Skeletal muscle cell (primary cell): ENCODE data around the gene CBX5.
"Not testable (repeated sequence)": the region's sequence is repeated elsewhere in the genome, so short reads cannot be mapped to it uniquely, and the experiment has no call there.

ENCODE experiments used
- DNase-seq: peaks from one replicate; pipeline ENCODE4 v3.0.0-alpha.2; 2010; ENCODE audit warnings: low read depth
- H3K4me3 ChIP-seq: 2 replicates; pipeline ENCODE4 v1.5.1; 2011; ENCODE audit warnings: low read depth, mild to moderate bottlenecking, control low read depth, low read length, moderate library complexity

The CBX5 gene

DNA sequence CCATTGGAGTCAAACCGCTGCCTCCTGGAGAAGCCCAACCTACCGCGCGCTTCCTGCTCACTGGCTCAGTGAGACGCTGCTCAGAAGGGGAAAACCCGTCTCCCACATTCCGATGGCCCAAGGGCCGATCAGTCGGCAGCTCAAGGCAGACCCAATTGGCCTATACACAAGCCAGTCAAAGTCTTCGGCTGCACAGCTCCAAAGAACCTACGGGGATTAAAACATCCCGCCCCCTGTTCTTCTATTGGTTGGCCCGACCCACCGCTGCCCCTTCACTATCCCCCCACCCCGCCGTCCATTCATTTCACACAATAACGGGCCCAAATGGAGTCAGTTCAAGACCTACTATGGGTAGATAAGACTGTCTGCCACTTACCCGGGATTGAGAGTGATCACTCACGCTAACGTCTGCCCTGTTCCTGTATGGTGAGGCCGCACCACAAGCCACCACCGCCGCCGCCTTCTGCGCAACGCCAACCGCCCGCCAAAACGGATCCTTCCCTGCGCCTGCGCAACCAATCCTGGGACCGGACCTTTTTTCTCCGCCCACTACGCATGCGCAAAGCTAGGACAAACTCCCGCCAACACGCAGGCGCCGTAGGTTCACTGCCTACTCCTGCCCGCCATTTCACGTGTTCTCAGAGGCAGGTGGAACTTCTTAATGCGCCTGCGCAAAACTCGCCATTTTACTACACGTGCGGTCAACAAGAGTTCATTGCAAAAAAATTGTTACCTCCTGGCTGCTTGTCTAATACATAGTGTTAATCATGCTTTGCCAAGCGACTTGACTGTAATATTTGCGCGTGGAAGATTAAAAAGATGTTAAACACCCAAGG lies at the start of gene CBX5:
Gene CBX5, minus strand, starts transcription at position 491 of the 836 bp plus-strand sequence. CDS start 22,472 bp downstream, outside the sequence.
- H3K4me3 ChIP-seq, result peak within 1 kb of the TSS; percentile 58
- DNase-seq, result peak; percentile 100

GRCh38 chr12:54328595-54329337 lies 48.8 kb upstream of the CBX5 start:
- no peak overlapping the region for H3K4me3 ChIP-seq
- DNase-seq, result no peak

DNA sequence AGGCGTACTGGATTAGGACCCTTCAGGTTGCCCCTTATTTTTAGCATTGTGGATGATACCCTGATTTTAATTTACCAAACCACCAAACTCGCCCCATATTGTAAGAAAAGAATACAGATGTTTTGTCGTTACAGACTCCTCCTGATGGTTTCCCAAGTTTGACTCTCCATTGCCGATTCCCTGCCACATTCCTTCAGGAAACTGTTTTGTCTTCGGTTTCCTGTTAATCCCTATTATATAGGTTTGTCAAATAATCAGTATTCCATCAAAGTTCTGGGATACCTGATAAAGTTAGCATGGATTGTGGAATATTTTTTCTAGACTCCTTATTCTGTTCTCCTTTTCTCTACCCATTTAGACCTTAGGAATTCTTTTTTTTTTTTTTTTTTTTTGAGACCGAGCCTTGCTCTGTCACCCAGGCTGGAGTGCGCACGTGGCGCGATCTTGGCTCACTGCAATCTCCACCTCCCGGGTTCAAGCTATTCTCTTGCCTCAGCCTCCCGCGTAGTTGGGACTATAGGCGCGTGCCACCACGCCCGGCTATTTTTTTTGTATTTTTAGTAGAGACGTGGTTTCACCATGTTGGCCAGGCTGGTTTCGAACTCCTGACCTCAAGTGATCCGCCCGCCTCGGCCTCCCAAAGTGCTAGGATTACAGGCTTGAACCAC lies 45.7 kb upstream of the CBX5 start:
- peak overlapping the region; percentile 83 for H3K4me3 ChIP-seq
- not testable (repeated sequence) for DNase-seq

GRCh38 chr12:54324617-54325441 lies 44.9 kb upstream of the CBX5 start, which contains the start of gene COPZ1:
COPZ1 (plus strand) TSS chr12:54325131; CDS start chr12:54325164, 33 bp downstream.
- peak within 1 kb of the TSS; percentile 83 for H3K4me3 ChIP-seq
- peak; percentile 99 for DNase-seq

- DNase-seq, result no peak
- H3K4me3 ChIP-seq, result no peak overlapping the region
Measured at GRCh38 chr12:54321363-54321762, 41.4 kb upstream of the CBX5 start.

DNA sequence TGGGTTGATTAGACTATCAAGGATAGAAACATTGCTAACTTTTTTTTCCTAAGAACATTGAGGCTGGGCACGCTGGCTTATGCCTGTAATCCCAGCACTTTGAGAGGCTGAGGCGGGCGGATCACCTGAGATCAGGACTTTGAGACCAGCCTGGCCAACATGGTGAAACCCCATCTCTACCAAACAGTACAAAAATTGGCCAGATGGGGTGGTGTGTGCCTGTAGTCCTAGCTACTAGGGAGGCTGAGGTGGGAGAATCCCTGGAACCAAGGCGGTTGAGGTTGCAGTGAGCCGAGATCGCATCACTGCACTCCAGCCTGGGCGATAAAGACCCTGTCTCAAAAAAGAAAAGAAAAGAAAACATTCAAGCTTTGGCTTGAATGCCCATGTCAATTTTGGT lies 32.4 kb upstream of the CBX5 start:
- not testable (repeated sequence) for H3K4me3 ChIP-seq, DNase-seq

DNA sequence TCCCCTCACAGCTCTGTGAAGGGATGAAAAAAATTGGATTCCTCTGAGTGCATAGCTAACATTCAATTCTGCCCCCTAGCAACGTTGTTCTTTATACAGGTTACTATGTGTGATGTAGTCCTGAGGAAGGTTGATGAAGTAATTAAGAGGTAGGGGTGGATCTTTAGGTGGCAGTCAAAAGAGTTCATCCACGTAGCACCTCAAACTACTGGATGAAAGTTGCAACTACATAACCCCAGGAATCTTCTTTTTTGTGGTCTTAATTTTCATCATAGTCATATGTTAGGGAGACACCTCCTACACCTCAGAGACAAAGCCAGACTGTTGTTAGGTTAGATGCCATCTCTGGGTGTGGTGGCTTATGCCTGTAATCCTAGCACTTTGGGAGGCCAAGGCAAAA lies 31.1 kb upstream of the CBX5 start:
- no peak for DNase-seq
- no peak overlapping the region for H3K4me3 ChIP-seq

DNA sequence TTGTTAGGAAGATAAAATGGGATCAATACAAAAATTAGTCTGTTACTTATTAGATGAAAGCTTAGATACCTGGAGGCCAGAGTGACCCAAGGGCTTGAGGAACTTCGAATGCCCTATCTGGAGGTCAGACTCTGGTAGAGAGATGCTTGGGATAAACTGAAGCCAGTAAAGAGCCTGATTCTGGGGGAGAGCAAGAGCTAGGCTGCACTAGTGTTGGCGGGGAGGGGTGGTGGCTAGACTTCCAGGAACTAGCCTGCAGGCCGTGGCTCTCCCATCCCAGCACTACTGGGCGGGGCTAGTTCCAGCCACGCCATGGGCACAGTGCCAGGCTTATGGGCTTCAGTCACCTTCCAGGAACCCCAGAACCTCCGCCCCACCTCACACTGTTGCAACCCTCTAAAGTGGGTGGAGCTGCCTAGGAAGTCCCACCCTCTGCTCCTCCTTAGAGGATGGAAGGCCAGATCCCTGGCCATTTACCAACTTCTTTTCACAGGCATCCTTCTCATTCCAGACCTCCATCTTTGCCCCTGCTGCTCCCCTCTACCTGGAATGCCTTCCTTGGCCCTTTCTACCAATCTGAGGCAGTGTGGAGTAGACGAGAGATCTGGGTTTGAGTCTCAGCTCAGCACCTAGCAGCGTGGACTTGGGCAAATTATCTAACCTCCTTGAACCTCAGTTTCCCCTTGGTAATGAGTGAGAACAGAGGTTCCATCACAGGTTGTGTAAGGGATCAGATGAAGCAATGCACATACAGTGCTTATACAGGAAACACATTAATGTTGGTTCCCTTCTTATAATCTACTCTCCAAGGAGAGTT lies 27.2 kb upstream of the CBX5 start:
- peak; percentile 51 for DNase-seq
- H3K4me3 ChIP-seq, result no peak overlapping the region

- DNase-seq, result no peak
Measured at GRCh38 chr12:54304187-54304810, 24.4 kb upstream of the CBX5 start.

GRCh38 chr12:54303640-54304039 lies 23.7 kb upstream of the CBX5 start:
- DNase-seq, result no peak
- no peak overlapping the region for H3K4me3 ChIP-seq

More at GRCh38 chr12:54304187-54304810, 24.4 kb upstream of the CBX5 start:
- H3K4me3 ChIP-seq, result no peak overlapping the region

DNA sequence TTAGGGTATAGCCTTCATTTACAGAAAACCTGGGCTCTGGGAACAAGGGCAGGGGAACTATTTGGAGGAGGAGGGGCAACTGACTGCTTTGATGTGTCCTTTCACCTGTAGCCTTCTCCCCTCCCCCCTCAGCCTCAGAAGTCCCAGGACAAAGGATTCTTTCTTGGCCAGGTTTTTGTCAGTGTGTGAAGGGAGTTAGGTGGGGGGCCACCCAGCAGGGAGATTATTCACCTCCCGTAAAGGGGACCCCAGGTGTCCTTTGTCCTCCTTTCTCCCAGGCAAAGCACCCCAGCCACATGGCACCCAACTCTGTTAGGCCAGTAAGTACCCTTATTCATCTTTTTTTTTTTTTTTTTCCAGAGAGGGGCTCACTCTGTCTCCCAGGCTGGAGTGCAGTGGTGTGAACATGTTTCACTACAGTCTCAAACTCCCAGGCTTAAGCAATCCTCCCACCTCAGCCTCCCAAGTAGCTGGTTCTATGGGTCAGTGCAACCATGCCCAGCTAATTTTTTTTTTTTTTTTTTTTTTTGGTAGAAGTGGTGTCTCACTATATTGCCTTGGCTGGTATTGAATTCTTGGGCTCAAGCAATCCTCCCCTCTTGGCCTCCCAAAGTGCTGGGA lies 21.6 kb upstream of the CBX5 start:
- DNase-seq, result no peak
- H3K4me3 ChIP-seq, result no peak overlapping the region

- H3K4me3 ChIP-seq, result peak within 1 kb of the TSS; percentile 34
- peak; percentile 42 for DNase-seq
Measured at GRCh38 chr12:54300732-54301427, 21.0 kb upstream of the CBX5 start, which contains the start of gene NFE2. NFE2 (minus strand) TSS chr12:54301015; CDS start chr12:54295248, 5,767 bp downstream.

DNA sequence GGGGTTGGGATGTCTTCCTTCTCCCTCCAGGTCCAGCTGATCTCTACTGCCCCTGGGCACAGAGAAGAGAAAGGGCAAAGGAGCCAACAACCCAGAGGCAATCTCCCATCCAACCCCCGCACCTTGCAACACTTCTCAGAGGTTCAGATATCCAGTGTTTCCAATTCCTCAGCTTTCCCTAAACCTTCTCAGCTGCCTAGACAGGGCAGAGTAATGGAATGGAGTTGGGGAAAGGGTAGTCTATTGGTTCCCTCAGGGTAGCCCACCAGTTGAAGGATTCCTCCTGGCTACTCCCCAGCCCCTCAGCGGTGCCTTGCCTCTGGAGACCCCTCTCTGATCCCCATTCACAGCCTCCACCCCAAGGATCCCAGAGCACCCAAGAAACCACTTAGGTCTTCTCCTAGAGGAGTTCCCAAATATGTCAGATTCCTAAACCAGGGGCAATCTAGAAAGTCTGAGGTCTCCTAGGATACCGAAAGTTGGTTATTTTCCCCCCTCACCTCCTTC lies 20.4 kb upstream of the CBX5 start:
- H3K4me3 ChIP-seq, result peak overlapping the region; percentile 34
- DNase-seq, result no peak

DNA sequence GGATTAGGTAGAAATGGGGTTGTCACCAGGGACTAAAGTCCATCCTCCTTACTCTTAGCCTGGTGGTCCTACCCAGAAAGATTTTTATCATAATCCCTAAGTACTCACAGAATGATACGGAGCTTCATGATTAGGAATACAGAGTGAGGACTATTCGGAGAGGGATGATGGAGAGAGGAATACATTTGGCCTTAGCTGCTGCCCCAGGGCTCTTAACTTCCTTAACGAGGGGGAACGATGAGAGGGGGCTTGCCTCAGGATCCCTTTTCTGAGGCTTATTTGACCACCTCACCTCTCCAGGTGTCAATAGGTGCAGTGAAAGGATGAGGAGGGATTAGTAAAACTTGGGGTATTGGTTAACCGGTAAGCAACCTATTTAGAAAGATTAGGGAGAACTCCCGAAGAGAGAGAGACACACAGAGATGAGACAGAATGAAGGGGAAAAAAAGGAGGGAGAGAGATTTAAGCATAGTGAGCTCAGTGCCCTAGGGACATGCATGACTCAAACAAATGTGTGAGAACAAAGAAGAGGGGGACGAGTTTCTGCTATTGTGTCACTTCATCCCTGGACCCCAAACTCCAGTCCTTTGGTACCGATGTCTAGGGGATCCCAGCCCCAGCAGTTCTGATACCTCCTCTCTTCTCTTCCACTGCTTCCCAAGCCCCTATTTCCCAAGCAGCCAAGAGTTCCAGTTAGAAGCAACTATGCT lies 19.7 kb upstream of the CBX5 start:
- no peak for DNase-seq
- H3K4me3 ChIP-seq, result no peak overlapping the region

- H3K4me3 ChIP-seq, result no peak overlapping the region
Measured at GRCh38 chr12:54298904-54299303, 19.0 kb upstream of the CBX5 start.

More at GRCh38 chr12:54298904-54299303, 19.0 kb upstream of the CBX5 start:
- DNase-seq, result no peak
